Activated naive CD4-positive, alpha-beta T cell treated with Interleukin-2 at 50 U/mL for 16 hours (primary cell): ENCODE results near the gene RAB17.

ENCODE experiments used
- DNase-seq: peaks from one replicate; pipeline ENCODE4 v3.0.0-alpha.2; 2020

Gene RAB17

DNA sequence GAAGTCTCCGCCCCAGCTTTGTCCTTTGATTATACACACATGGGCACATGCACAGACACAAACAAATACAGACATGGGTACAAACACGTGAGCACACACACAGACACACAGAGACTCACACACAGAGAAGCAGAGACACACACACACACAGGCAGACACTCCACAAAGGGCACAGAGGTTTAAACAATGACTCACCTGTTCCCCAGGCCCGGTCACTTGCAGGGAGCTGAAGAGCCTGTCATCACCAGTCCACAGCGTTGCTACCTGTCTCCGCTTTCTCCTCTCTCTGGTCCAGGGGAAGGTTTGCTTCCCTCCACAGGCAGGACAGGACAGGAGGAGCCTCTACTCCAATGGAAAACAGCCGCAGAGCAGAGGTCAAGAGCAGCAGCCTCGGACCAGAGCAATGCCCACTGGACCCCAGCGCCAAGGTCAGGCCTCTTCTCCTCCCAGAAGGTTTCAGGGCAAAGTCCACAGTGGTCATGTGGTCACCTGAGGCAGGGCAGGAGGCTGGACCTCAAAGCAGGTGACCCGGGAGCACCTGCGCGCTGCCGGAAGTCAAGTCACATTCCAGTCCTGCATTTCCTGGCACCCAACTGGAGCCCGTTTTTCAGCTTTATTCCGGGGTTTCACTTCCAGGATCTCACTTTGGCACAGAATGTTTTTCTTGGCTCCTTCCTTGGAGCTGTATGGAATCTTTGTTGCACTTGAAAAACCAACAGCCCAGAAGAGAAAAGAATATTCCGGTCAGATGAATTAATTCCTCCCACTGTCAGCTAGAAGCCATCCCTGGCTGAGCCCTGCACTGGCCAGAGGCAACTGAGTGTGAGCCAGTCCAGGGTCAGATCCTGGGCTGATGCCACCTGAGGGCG lies at the start of gene RAB17:
RAB17 (minus strand) TSS at position 463 of the 869 bp plus-strand sequence. CDS start 4,580 bp downstream, outside the sequence.
- no peak for DNase-seq

- DNase-seq: no peak
Observed at GRCh38 chr2:237639836-237640220, 49.3 kb upstream of the RAB17 start.

- no peak for DNase-seq
Observed at GRCh38 chr2:237639052-237639835, 48.7 kb upstream of the RAB17 start.

DNA sequence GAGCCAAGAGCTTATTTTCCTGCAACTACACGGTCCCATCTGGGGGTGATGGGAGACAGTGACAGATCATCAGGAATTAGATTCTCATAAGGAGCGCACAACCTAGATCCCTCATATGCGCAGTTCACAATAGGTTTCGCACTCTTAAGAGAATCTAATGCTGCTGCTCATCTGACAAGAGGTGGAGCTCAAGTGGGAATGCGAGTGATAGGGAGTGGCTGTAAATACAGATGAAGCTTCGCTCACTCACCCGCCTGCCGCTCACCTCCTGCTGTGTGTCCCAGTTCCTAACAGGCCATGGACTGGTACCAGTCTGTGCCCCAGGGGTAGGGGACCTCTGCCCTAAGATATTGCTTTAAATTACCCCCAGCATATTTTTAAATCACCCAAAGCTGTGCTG lies 47.6 kb upstream of the RAB17 start:
- DNase-seq: no peak

GRCh38 chr2:237637429-237638135 lies 47.0 kb upstream of the RAB17 start:
- no peak for DNase-seq

GRCh38 chr2:237636578-237636977 lies 46.0 kb upstream of the RAB17 start:
- DNase-seq: no peak

DNA sequence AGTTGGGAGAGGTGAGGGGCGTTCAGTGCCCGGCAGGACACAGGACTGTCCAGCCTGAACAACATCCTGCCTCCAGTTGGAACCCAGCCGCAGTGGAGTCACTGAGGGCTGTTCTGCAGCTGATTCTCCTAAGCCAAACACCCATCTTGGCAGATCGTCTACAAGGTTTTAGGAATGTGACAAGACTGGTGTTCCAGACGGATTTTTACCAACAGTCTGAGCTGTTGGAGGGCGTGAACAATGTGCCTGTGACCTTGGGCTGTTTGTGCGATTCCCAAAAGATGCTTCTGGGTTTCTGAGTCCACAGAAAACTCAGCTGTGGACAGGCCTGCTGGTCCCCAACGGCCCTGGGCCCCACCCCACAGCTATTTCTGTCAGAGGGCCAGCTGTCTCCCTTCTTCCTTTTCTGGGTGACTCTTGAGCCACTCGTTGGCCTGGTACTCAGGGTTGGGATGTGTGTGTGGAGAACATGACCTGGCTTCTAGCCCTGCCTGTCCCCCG lies 42.6 kb upstream of the RAB17 start:
- DNase-seq: no peak

GRCh38 chr2:237631801-237632585 lies 41.5 kb upstream of the RAB17 start:
- DNase-seq: no peak

- DNase-seq: no peak
Observed at GRCh38 chr2:237631007-237631785, 40.7 kb upstream of the RAB17 start.

GRCh38 chr2:237630216-237631000 lies 39.9 kb upstream of the RAB17 start:
- no peak for DNase-seq

GRCh38 chr2:237629739-237630138 lies 39.2 kb upstream of the RAB17 start:
- no peak for DNase-seq

- DNase-seq: no peak
Observed at GRCh38 chr2:237629188-237629534, 38.6 kb upstream of the RAB17 start.

DNA sequence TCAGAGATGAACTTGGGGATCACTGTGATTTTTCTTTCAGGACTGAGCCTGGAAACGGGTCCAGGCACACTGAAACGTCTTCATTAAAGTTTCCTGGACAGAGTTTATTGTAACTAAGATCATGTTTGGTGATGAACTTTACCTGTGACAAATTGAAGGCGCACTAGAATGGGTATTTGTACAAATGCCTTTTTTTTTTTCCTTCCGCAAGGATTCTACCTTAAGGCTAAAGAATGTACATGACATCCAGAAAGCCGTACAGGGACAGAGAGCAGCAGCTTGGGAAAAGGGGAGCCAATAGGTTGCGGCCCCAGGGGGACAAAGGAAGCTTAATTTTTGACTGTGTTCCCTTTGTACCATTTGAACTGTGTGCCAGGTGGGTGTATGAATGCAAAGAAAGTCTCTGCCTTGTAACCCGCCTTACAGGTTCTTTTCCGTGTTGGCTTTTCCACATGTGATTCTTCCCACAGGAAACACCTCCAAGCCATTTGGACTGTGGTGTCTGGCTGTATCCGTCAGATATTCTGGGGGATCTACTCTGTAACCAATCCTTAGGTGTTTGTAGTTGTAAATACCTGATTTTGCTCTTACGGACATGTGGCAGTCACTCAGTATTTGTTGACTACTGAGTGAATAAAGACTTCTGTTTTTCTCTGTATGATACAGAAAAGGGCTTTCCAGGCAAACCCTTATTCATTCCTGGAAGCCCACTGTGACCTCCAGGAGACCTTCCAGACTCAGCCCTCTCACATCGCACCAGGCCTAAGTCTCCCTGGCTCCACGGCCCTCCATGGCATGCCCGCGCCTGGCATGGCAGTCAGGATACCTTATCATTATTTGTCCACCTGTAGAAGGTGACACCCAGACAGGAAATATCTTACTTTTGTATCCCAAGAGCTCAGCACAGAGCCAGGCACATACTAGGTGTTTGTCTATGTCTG lies 38.0 kb upstream of the RAB17 start:
- DNase-seq: no peak

DNA sequence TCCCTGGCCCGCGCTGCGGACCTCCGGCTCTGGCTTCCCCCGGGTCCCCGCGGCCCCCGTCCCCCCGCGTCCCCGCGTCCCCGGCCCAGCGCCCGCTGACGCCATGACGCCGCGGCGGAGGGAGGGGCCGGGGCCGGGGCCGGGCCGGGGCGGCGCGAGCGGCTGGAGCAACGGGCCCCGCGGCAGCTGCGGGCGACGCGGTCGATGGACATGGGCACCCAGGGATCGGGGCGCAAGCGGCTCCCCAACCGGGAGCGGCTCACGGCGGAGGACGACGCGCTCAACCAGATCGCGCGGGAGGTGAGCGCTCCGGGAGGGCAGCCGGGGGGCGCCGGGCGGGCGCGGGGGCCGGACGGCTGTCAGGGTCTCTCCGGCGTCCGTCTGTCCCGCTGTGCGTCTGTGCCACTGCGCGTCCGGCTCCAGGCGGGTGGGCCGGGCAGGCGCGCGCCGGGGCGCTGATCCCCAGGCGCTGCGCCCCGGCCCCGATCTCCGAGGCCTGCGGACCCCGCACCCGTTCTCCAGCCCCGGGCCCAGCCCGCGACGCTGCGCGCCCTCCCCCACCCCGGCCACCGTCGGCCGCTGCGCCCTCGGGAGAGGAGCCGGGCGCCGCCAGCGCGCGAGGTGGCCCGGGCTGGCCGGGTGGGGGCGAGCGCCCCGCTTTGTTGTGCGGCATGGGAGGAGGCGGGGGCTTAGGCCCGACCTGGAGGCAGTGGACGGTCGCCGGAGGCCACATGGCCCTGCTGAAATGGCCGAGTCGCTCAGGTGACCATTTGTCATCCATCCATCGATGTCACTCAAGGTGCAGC lies 37.1 kb upstream of the RAB17 start, which contains the start of gene LRRFIP1:
LRRFIP1 (plus strand) TSS at position 147 of the 806 bp plus-strand sequence; CDS start at position 205, 58 bp downstream.
- no peak for DNase-seq

DNA sequence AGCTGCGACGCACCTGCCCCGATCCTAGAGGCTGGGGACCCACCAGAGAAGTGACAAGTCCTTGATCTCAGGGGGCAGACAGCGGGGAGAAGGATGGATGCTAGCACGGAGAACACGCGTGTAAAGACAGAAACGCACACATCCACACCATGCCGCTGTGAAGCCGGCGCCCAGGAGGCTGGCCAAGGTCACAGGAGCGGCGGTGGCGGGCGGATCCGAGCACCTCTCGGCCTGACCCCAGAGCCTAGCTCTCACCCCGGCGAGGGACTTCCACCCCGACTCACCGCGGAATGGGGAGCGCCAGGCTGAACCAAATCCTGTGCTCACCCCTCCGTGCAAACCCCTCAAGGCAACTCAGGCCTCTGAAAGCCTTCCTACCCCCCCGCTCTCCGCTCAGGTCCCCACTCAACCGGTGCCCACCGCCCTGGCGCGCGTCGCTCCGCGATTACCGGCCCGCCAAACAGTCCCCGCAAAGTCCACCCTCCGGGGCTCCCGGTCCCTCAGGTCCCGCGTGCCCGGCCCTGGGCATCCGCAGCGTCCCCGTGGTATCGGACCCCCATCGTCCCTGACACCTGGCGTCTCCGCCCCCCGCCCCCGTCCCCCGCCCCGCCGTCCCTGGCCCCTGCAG lies 36.4 kb upstream of the RAB17 start:
- no peak for DNase-seq

DNA sequence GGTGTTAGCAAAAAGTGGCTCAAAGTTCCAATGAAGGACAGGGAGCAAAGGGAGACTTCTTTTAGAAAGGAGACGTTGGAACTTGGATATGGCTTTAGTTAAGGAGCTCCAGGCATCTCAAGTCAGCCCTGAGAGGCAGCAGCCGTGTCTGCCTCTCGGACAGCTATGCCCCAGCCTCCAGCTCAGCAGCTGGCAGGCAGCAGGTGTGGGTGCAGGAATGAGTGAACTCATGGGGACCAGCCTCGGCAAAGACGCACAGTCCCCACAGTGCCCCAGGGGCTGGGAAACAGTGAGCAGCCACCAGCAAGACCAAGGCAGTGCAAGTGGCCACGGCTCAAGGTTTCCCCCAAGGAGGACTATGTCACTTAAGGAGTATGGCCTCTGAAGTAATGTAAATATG lies 35.2 kb upstream of the RAB17 start:
- no peak for DNase-seq

DNA sequence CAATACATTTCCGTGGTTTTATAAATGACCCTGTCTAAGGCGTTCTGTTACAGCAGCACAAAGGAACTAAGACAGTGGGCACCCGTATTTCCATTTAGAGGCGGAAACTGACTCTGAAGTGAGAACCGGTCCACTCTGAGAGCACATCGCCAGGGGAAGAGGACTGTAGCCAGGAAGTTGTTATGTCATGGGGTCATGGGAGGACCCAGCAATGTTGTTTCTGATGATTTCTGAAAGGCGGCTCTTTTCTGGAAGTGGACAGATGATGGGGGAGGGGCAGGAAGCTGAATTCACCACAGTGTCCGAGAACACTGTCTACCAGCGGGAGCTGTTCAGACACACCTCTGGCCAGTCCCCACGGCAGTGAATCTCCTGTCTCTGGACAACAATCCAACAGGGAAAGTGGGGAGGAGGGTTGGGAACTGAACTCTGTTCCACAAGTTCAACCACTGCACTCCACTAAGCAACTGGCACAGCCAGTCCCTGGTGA lies 34.7 kb upstream of the RAB17 start:
- no peak for DNase-seq

- DNase-seq: no peak
Observed at GRCh38 chr2:237624565-237624964, 34.0 kb upstream of the RAB17 start.
